Naive thymus-derived CD4-positive, alpha-beta T cell (primary cell): Measurements from ENCODE around the gene ZNF521. TPM values are rescaled to one million over a fixed set of nuclear protein-coding genes. Genes with fewer than 3 reads are reported as not detected.

Experiments used
- ATAC-seq: fragments of 150-1000 bp; cut with Tn5 transposase; 2 replicates; pipeline ENCODE4 v1.10.0; 2021; ENCODE audit warnings: mild to moderate bottlenecking, moderate library complexity
- CTCF ChIA-PET: fragments of 350-600 bp; sonication (Branson Sonifier 250); formaldehyde crosslinking; loops from one replicate; lab custom pipeline; 2021; ENCODE audit warnings: antibody characterized with exemption; lab: Charles Lee
- POLR2A ChIA-PET: fragments of 350-600 bp; sonication (Branson Sonifier 250); formaldehyde crosslinking; loops from one replicate; lab custom pipeline; 2021; ENCODE audit warnings: antibody characterized with exemption, inconsistent platforms; lab: Charles Lee
- DNase-seq, 9 donors: peaks; one replicate each; pipeline versions ENCODE4 v3.0.0 to v3.0.0-alpha.2; 2020 to 2022; ENCODE audit warnings: mixed read lengths in 1 of 9
- H3K27ac ChIP-seq: one replicate; pipeline ENCODE4 v1.7.0; 2013; ENCODE audit warnings: mild to moderate bottlenecking, low read depth, low read length, moderate library complexity
- H3K27me3 ChIP-seq, 2 donors: one replicate each; pipeline ENCODE4 v1.7.0; 2013; ENCODE audit warnings: low read length in 2 of 2, mild to moderate bottlenecking in 2 of 2, moderate library complexity in 2 of 2; ENCODE audit not compliant: control insufficient read depth in 2 of 2, insufficient read depth in 2 of 2
- H3K36me3 ChIP-seq, 3 experiments: 1 replicate in 2 of 3; 2 replicates in 1 of 3; pipeline ENCODE4 v1.7.0; 2013; ENCODE audit warnings: low read length in 3 of 3, mild to moderate bottlenecking in 3 of 3, moderate library complexity in 1 of 3; ENCODE audit not compliant: insufficient read depth in 3 of 3, control insufficient read depth in 2 of 3
- H3K4me1 ChIP-seq, 2 donors: one replicate each; pipeline ENCODE4 v1.7.0; 2013; ENCODE audit warnings: low read length in 2 of 2, mild to moderate bottlenecking in 2 of 2, moderate library complexity in 1 of 2; ENCODE audit not compliant: control insufficient read depth in 2 of 2, insufficient read depth in 2 of 2
- H3K4me3 ChIP-seq: 2 replicates; pipeline ENCODE4 v1.7.0; 2013; ENCODE audit warnings: mild to moderate bottlenecking, low read length
- H3K9me3 ChIP-seq, 3 experiments: 1 replicate in 2 of 3; 2 replicates in 1 of 3; pipeline ENCODE4 v1.7.0; 2013; ENCODE audit warnings: low read length in 3 of 3; ENCODE audit not compliant: control insufficient read depth in 2 of 3
- H3K27ac Mint-ChIP-seq, 9 donors: one replicate each; pipeline ENCODE4 v1.8.0; 2020 to 2022; ENCODE audit warnings: mixed read lengths in 9 of 9, mild to moderate bottlenecking in 8 of 9, moderate library complexity in 5 of 9, inconsistent platforms in 2 of 9
- H3K27me3 Mint-ChIP-seq, 5 donors: one replicate each; pipeline ENCODE4 v1.8.0; 2021 to 2022; ENCODE audit warnings: mixed read lengths in 5 of 5, mild to moderate bottlenecking in 1 of 5
- H3K36me3 Mint-ChIP-seq, 5 donors: one replicate each; pipeline ENCODE4 v1.8.0; 2020 to 2022; ENCODE audit warnings: mixed read lengths in 5 of 5, mild to moderate bottlenecking in 3 of 5, inconsistent platforms in 1 of 5
- H3K4me1 Mint-ChIP-seq, 7 donors: one replicate each; pipeline ENCODE4 v1.8.0; 2020 to 2022; ENCODE audit warnings: mixed read lengths in 7 of 7, mild to moderate bottlenecking in 3 of 7, inconsistent platforms in 1 of 7
- H3K4me3 Mint-ChIP-seq, 10 donors: one replicate each; pipeline ENCODE4 v1.8.0; 2020 to 2022; ENCODE audit warnings: mild to moderate bottlenecking in 10 of 10, mixed read lengths in 10 of 10, moderate library complexity in 6 of 10, inconsistent platforms in 2 of 10
- H3K9me3 Mint-ChIP-seq, 11 donors: one replicate each; pipeline ENCODE4 v1.8.0; 2020 to 2022; ENCODE audit warnings: mixed read lengths in 11 of 11, mild to moderate bottlenecking in 4 of 11, inconsistent platforms in 1 of 11, moderate library complexity in 1 of 11
- intact Hi-C, 2 donors: fragments of 100-400 bp; cut with micrococcal nuclease; formaldehyde crosslinking; loops; one replicate each; pipeline ENCODE4 v1.15.1; 2023
- polyA plus RNA-seq, 2 donors: library from polyadenylated mRNA; unstranded; fragments of 300-500 nt; fragmentation: Illumina TruSeq; gene quantifications; one replicate each; pipeline ENCODE4 v1.2.3, GENCODE V29; 2021
- total RNA-seq, 6 experiments: library from RNA in 5 of 6; stranded (reverse) in 5 of 6; gene quantifications; 1 replicate in 5 of 6; 2 replicates in 1 of 6; pipeline ENCODE4 v1.2.3 and lab custom pipeline; 2021 to 2026

The ZNF521 gene
- total and polyA plus RNA-seq, 7 experiments from 2014 or later = 1.1 to 4.4 TPM; not detected in 5

DNA sequence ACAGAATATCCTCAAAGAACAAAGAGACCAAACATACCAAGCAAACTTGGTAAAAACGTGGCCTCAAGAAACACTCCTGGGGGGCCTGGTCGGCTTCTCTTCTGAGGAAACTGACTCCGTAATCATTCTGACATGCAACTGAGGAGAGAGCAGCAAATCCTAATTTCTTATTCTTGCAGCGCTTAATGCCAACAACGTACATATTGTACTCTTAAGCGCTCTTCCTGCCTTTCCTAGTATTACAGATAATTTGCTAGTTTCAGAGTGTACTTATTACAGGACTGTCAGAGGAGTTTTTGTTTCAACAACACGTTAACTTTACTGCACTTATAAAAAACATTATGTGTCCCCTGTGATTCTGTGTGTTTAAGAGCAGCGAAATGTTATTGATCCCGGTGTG is 64.9 kb downstream of the ZNF521 start:
- H3K4me3 ChIP-seq = no peak overlapping the region
- no peaks in the 10 kb centered on the region for H3K4me1 ChIP-seq
- no peak overlapping the region for H3K4me3 Mint-ChIP-seq
- H3K4me1 Mint-ChIP-seq = no peaks in the 10 kb centered on the region
- ChIA-PET POLR2A (no interaction called here), CTCF (no interaction called here)
- H3K9me3 Mint-ChIP-seq = peaks cover 0 to 2% (median 0%) of the 10 kb centered on the region in 11 donors
- no peaks in the 10 kb centered on the region for H3K36me3 Mint-ChIP-seq
- no peaks in the 10 kb centered on the region for H3K27me3 ChIP-seq
- DNase-seq (no peak), ATAC-seq (no peak)
- no peaks in the 10 kb centered on the region for H3K36me3 ChIP-seq
- intact Hi-C loops = no loop called here
- H3K27ac Mint-ChIP-seq = no peak overlapping the region
- peaks cover 0 to 12% (median 5%) of the 10 kb centered on the region in 5 donors for H3K27me3 Mint-ChIP-seq
- no peak overlapping the region for H3K27ac ChIP-seq
- H3K9me3 ChIP-seq = no peaks in the 10 kb centered on the region

DNA sequence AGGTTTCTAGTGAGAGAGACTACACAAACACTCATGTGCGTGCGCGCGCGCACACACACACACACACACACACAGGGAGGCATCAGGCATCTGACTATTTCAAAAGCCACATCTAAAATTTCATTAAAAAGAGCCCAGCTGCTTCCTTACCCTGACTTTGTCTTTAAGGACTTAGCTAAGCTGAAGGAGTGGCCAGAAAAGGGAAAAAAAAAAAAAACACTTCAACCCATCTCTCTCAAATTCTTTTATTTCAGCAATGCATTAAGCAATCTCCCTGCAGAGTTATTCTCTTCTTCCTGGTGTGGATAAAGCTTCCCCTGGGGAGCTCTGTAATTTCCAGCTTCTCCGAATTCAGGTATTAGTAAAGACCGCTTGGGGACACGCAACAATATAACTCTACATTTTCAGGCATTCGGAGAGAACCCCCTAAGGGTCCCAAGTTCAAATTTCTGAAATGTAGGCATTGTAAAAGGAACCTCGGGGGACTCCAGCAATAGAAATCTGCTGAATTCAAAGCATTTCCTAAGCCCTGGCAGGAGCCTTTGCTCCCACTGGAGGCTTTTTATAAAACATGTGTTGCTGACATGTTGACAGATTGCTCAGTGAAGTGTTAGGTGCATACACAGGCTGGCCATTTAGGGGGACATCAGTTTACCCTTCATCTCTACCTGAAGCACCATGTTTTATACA is 67.0 kb downstream of the ZNF521 start:
- no peaks in the 10 kb centered on the region for H3K4me1 Mint-ChIP-seq
- no peak overlapping the region for H3K4me3 Mint-ChIP-seq
- Histone ChIP-seq H3K4me1 (no peaks in the 10 kb centered on the region), H3K27ac (no peak overlapping the region), H3K36me3 (no peaks in the 10 kb centered on the region), H3K27me3 (no peaks in the 10 kb centered on the region), H3K9me3 (no peaks in the 10 kb centered on the region), H3K4me3 (no peak overlapping the region)
- intact Hi-C loops = no loop called here
- H3K27me3 Mint-ChIP-seq = peaks cover 0 to 19% (median 7%) of the 10 kb centered on the region in 5 donors
- H3K36me3 Mint-ChIP-seq = no peaks in the 10 kb centered on the region
- DNase-seq (no peak), ATAC-seq (no peak)
- no peak overlapping the region for H3K27ac Mint-ChIP-seq
- peaks cover 0 to 2% (median 0%) of the 10 kb centered on the region in 11 donors for H3K9me3 Mint-ChIP-seq
- CTCF ChIA-PET = no interaction called here
- POLR2A ChIA-PET = no interaction called here

DNA sequence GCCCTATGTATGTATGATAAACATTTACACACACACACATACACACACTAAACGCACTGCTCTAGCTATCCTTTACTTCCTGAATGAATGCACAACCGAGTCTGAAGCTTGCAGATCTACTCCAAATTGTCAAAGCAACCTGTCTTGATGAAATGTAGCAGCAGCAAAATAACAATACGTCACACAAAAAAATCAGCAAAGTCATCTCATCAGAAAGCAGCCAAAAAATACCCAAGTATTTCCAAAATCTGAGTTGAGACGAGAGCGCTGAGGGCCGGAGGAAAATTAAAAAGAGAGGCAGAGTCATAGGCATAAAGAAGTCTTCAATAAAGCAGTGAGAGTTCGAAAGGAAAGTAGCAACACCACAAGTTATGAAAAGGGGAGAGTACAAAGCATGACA is 67.7 kb downstream of the ZNF521 start:
- H3K4me3 ChIP-seq = no peak overlapping the region
- Mint-ChIP-seq H3K36me3 (no peaks in the 10 kb centered on the region), H3K9me3 (peaks cover 0 to 2% (median 0%) of the 10 kb centered on the region in 11 donors), H3K27me3 (peaks cover 1 to 22% (median 7%) of the 10 kb centered on the region in 5 donors), H3K4me1 (no peaks in the 10 kb centered on the region), H3K27ac (no peak overlapping the region), H3K4me3 (no peak overlapping the region)
- DNase-seq = no peak
- intact Hi-C loops = no loop called here
- no peak overlapping the region for H3K27ac ChIP-seq
- POLR2A ChIA-PET = no interaction called here
- H3K9me3 ChIP-seq = no peaks in the 10 kb centered on the region
- no peak for ATAC-seq
- CTCF ChIA-PET = no interaction called here
- no peaks in the 10 kb centered on the region for H3K4me1 ChIP-seq
- no peaks in the 10 kb centered on the region for H3K27me3 ChIP-seq
- H3K36me3 ChIP-seq = no peaks in the 10 kb centered on the region

DNA sequence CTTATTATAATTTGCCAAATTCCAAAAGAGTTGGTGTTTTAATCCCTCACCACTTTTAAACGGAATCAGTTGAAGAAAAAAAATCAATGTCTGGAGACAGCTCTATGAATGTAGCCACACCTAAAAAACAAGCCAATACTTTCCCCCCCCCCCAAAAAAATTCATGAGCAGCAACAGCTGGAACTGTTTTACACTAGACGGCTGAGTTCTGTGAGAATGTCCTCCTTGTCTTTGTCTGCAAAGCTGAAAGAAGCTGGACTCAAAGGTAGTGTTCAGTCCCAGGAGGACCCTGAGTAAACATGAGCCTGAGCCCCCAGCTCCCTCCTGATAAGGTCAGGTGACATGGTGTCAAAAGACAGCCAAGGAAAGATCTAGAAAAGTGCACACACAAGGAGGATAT is 68.2 kb downstream of the ZNF521 start:
- no peaks in the 10 kb centered on the region for H3K36me3 ChIP-seq
- H3K9me3 ChIP-seq = no peaks in the 10 kb centered on the region
- H3K4me3 ChIP-seq = no peak overlapping the region
- no peak for ATAC-seq
- no peaks in the 10 kb centered on the region for H3K27me3 ChIP-seq
- Mint-ChIP-seq H3K27me3 (peaks cover 3 to 22% (median 7%) of the 10 kb centered on the region in 5 donors), H3K4me1 (no peaks in the 10 kb centered on the region), H3K27ac (no peak overlapping the region), H3K4me3 (no peak overlapping the region), H3K9me3 (peaks cover 0 to 2% (median 0%) of the 10 kb centered on the region in 11 donors), H3K36me3 (no peaks in the 10 kb centered on the region)
- H3K27ac ChIP-seq = no peak overlapping the region
- H3K4me1 ChIP-seq = no peaks in the 10 kb centered on the region
- intact Hi-C loops = no loop called here
- POLR2A ChIA-PET = no interaction called here
- CTCF ChIA-PET = no interaction called here
- no peak for DNase-seq

DNA sequence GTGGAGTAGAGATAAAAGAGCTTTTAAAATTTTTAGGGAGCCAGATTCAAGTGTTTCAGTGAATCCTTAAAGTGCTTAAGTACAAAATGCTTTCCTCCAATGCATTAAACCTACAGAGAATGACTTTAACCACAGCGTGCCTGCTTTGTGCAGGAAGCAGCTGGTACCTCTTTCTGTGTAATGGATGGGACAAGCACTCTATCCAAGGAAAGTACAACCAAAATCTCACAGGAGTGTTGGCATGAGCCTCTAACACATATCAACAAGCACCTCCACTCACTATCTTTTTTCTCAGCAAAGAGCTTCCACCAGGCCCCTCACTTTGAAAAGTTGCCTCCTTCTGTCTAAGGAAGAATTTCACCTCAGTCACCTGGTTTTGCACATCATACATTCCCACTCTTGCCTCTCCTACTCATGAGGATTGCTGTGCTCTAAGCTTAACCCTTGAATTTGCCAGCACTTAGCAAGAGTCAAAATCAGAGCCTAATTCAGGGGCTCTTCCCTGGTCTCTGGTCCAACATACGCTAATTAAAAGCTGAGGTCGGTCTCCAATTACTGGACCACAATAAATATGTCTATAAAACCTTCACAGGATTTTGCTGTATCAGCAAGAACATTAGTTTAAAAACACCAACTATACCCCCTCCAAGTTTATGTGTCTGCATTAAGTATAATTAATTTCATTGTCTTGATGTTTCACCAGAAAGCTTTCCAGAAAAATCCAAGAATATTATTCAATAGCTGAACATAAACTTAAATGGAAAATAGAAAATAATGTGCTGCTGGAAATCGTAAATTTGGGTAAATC is 68.9 kb downstream of the ZNF521 start:
- H3K4me3 ChIP-seq = no peak overlapping the region
- H3K36me3 ChIP-seq = no peaks in the 10 kb centered on the region
- intact Hi-C loops = no loop called here
- Mint-ChIP-seq H3K4me1 (no peaks in the 10 kb centered on the region), H3K27ac (no peak overlapping the region), H3K4me3 (no peak overlapping the region), H3K36me3 (no peaks in the 10 kb centered on the region), H3K27me3 (peaks cover 4 to 22% (median 7%) of the 10 kb centered on the region in 5 donors), H3K9me3 (peaks cover 0 to 2% (median 0%) of the 10 kb centered on the region in 11 donors)
- DNase-seq = no peak
- no peak overlapping the region for H3K27ac ChIP-seq
- CTCF ChIA-PET = no interaction called here
- no peaks in the 10 kb centered on the region for H3K27me3 ChIP-seq
- no peak for ATAC-seq
- H3K4me1 ChIP-seq = no peaks in the 10 kb centered on the region
- POLR2A ChIA-PET = no interaction called here
- H3K9me3 ChIP-seq = no peaks in the 10 kb centered on the region

DNA sequence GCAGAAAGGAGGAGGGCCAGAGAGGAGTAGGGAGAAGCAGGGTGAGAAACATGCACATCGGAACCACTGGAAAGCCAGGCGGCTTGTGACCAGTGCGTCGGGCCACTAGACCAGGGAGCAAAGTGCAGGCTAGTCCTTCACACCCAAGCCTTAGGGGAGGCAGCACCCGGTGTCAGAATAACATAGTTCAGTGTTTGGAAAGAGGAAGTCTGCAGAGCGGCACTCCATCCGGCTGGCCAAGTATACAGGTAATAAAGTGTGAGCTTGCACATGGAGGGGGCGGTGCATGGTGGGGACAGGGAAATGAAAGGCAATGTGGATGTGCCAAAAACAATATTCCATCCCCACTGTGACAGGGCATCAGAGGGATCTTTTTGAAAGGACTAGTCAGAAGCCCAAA is 69.7 kb downstream of the ZNF521 start:
- no peaks in the 10 kb centered on the region for H3K4me1 ChIP-seq
- H3K4me3 ChIP-seq = no peak overlapping the region
- POLR2A ChIA-PET = no interaction called here
- CTCF ChIA-PET = no interaction called here
- no peaks in the 10 kb centered on the region for H3K4me1 Mint-ChIP-seq
- no peak for DNase-seq
- intact Hi-C loops = no loop called here
- ATAC-seq = peak; percentile 50
- H3K9me3 ChIP-seq = no peaks in the 10 kb centered on the region
- peaks cover 4 to 24% (median 7%) of the 10 kb centered on the region in 5 donors for H3K27me3 Mint-ChIP-seq
- H3K9me3 Mint-ChIP-seq = peaks cover 0 to 5% (median 0%) of the 10 kb centered on the region in 11 donors
- H3K27ac ChIP-seq = no peak overlapping the region
- H3K36me3 ChIP-seq = no peaks in the 10 kb centered on the region
- H3K36me3 Mint-ChIP-seq = no peaks in the 10 kb centered on the region
- H3K27ac Mint-ChIP-seq = no peak overlapping the region
- no peaks in the 10 kb centered on the region for H3K27me3 ChIP-seq
- no peak overlapping the region for H3K4me3 Mint-ChIP-seq
